K562 (cell line): Measurements from ENCODE around the gene OGN. TPM values are rescaled to one million over a fixed set of nuclear protein-coding genes. Genes with fewer than 3 reads are reported as not detected.

Experiments
- ATAC-seq: fragments of 200-7000 bp; cut with Tn5 transposase; 3 replicates; pipeline ENCODE4 v1.9.1; 2020; ENCODE audit warnings: moderate library complexity
- BruUV-seq: library from RNA; stranded (reverse); fragments of 400-500 nt; replicated peaks from 2 replicates; lab custom pipeline; 2021; lab: Mats Ljungman, UMichigan
- CTCF ChIA-PET: fragments of 300-600 bp; formaldehyde crosslinking; extraction: SDS; loops from one replicate; lab custom pipeline; 2021; ENCODE audit warnings: low intra/inter-chr PET ratio; lab: Yijun Ruan, JAX
- POLR2A ChIA-PET: fragments of 300-600, 350-650 bp; sonication (Branson Sonifier 250); formaldehyde crosslinking; extraction: SDS; loops from one replicate; lab custom pipeline; 2021; ENCODE audit warnings: antibody characterized with exemption, inconsistent platforms; lab: Yijun Ruan, JAX
- DNase-seq, 4 experiments: peaks; one replicate each; pipeline versions ENCODE4 v3.0.0 to v3.0.0-alpha.2; 2011 to 2018; ENCODE audit warnings: low spot score in 3 of 4, mixed read lengths in 3 of 4; ENCODE audit errors: extremely low read depth in 1 of 4
- FAIRE-seq: peaks from 2 replicates; lab custom pipeline; 2011; peaks lifted over from hg19 to GRCh38; lab: Jason Lieb, UNC
- H2AFZ ChIP-seq: 2 replicates; pipeline ENCODE4 v1.6.0; 2011; ENCODE audit warnings: low read depth, low read length, control low read depth, inconsistent platforms
- H3K27ac ChIP-seq: fragments of 200-600 bp; 3 replicates; pipeline ENCODE4 v1.8.0; 2011; ENCODE audit warnings: low read depth, mild to moderate bottlenecking, control low read depth, inconsistent platforms, low read length, moderate library complexity, mixed read lengths; ENCODE audit errors: extremely low read depth
- H3K27me3 ChIP-seq, 2 experiments: fragments of 300-600 bp in 1 of 2; 2 replicates in 1 of 2; 3 replicates in 1 of 2; pipeline versions ENCODE4 v1.6.0 to v1.8.0; 2011; ENCODE audit warnings: inconsistent platforms in 2 of 2, low read length in 2 of 2, mild to moderate bottlenecking in 1 of 2, mixed read lengths in 1 of 2, moderate library complexity in 1 of 2; ENCODE audit not compliant: control insufficient read depth in 2 of 2, insufficient read depth in 2 of 2
- H3K36me3 ChIP-seq: fragments of 300-600 bp; 3 replicates; pipeline ENCODE4 v1.8.0; 2011; ENCODE audit warnings: mild to moderate bottlenecking, low read length, inconsistent platforms; ENCODE audit not compliant: control insufficient read depth, insufficient read depth
- H3K4me1 ChIP-seq, 2 experiments: fragments of 200-600 bp in 1 of 2; replicated peaks in 1 of 2; 2 replicates in 1 of 2; 3 replicates in 1 of 2; pipeline versions ENCODE4 v1.5.1 to v1.8.0; 2011; ENCODE audit warnings: inconsistent platforms in 2 of 2, low read length in 2 of 2, mild to moderate bottlenecking in 1 of 2, mixed read lengths in 1 of 2, moderate library complexity in 1 of 2; ENCODE audit not compliant: control insufficient read depth in 2 of 2, insufficient read depth in 2 of 2
- H3K4me2 ChIP-seq: 2 replicates; pipeline ENCODE4 v1.6.1; 2011; ENCODE audit warnings: low read length, control low read depth, inconsistent platforms, mixed read lengths; ENCODE audit not compliant: insufficient read depth
- H3K4me3 ChIP-seq: fragments of 200-600 bp; sonication (generic), shearing (Covaris generic); 2 replicates; pipeline ENCODE4 v1.5.1; 2016; ENCODE audit warnings: control low read depth, inconsistent platforms
- H3K79me2 ChIP-seq: fragments of 200-600 bp; 3 replicates; pipeline ENCODE4 v1.8.0; 2011; ENCODE audit warnings: low read length, inconsistent platforms; ENCODE audit not compliant: control insufficient read depth, insufficient read depth
- H3K9ac ChIP-seq, 2 experiments: 2 replicates each; pipeline versions ENCODE4 v1.6.0 to v1.6.1; 2011; ENCODE audit warnings: low read depth in 2 of 2, low read length in 2 of 2, control low read depth in 1 of 2, inconsistent platforms in 1 of 2, mild to moderate bottlenecking in 1 of 2, mixed read lengths in 1 of 2; ENCODE audit not compliant: insufficient read depth in 1 of 2
- H3K9me1 ChIP-seq: one replicate; pipeline ENCODE4 v1.6.0; 2011; ENCODE audit warnings: inconsistent platforms, mild to moderate bottlenecking, low read length, moderate library complexity; ENCODE audit not compliant: control insufficient read depth, insufficient read depth
- H3K9me3 ChIP-seq: replicated peaks from 2 replicates; pipeline ENCODE4 v1.5.1; 2011; ENCODE audit warnings: low read depth, low read length, inconsistent platforms; ENCODE audit not compliant: control insufficient read depth, insufficient read depth
- H4K20me1 ChIP-seq: replicated peaks from 2 replicates; pipeline ENCODE4 v1.6.1; 2011; ENCODE audit warnings: low read length, inconsistent platforms, mixed read lengths; ENCODE audit not compliant: control insufficient read depth, insufficient read depth
- PURB ChIP-seq: sonication (generic); formaldehyde crosslinking; IDR thresholded peaks from 2 replicates; pipeline ENCODE4 v1.9.0; 2021; ENCODE audit warnings: low read depth, mild to moderate bottlenecking, missing genetic modification reagents
- XRCC5 ChIP-seq: fragments of 200-400 bp; formaldehyde crosslinking; IDR thresholded peaks from 2 replicates; pipeline ENCODE4 v1.6.1; 2017; ENCODE audit warnings: low read depth, mild to moderate bottlenecking, low read length
- WGBS: fragments of 100-300 bp; shearing (Covaris generic); methylation state at CpG from one replicate; pipeline ENCODE4 v1.1.6; 2016; ENCODE audit warnings: low coverage, mixed read lengths; ENCODE audit not compliant: insufficient coverage; ENCODE audit errors: missing lambda C conversion rate; 5-methylcytosine and 5-hydroxymethylcytosine counted together
- in situ Hi-C: fragments of 300-500 bp; cut with MboI; formaldehyde crosslinking; loops from 4 replicates; pipeline ENCODE4 v1.15.0; 2018; ENCODE audit warnings: inconsistent platforms, mixed read lengths
- intact Hi-C: fragments of 100-400 bp; cut with micrococcal nuclease; formaldehyde crosslinking; loops from 2 replicates; pipeline ENCODE4 v1.14.2; 2022
- polyA plus RNA-seq, 8 experiments: library from polyadenylated mRNA; depleted of rRNA in 4 of 8; stranded (reverse) in 5 of 8; unstranded in 3 of 8; fragments of >200 nt; fragmentation: Nextera tagmentation in 2 of 8; fragmentation: Illumina TruSeq in 1 of 8; extraction: Ambion mirVana in 2 of 8; extraction: Trizol in 1 of 8; gene quantifications; 2 replicates each; pipeline versions ENCODE4 v1.2.1 to v1.2.3, GENCODE V29; 2011 to 2014; ENCODE audit warnings: inconsistent platforms in 1 of 8, missing spikeins in 1 of 8
- total RNA-seq, 7 experiments: library from RNA; depleted of rRNA in 6 of 7; stranded (reverse); fragments of >200 nt in 6 of 7; fragmentation: Illumina TruSeq in 2 of 7; extraction: Trizol in 2 of 7; gene quantifications; 2 replicates each; pipeline versions ENCODE4 v1.2.1 to v1.2.3, GENCODE V29; 2011 to 2021; ENCODE audit warnings: low replicate concordance in 1 of 7
- TF ChIP-seq, protein P1 (sequence below): fragments of 250-450 bp; sonication (Bioruptor Pico); IDR thresholded peaks from 2 replicates; pipeline ENCODE4 v1.8.0; 2021; ENCODE audit warnings: mild to moderate bottlenecking, moderate library complexity
- TF ChIP-seq, protein P2 (sequence below): fragments of 200-800 bp; sonication (Bioruptor generic); IDR thresholded peaks from 2 replicates; pipeline ENCODE4 v1.6.1; 2016; ENCODE audit warnings: missing genetic modification characterization, missing compliant biosample characterization
- TF ChIP-seq, protein P3 (sequence below), 2 experiments: fragments of 450-650 bp in 1 of 2; sonication (generic) in 1 of 2; formaldehyde crosslinking in 1 of 2; IDR thresholded peaks; 2 replicates each; pipeline versions ENCODE4 v1.7.1 to v1.9.0; 2016 to 2022; ENCODE audit warnings: inconsistent platforms in 1 of 2, mild to moderate bottlenecking in 1 of 2, missing genetic modification reagents in 1 of 2

The OGN gene
- total and polyA plus RNA-seq, 9 of the 15 experiments (the other 6 are each of a cell fraction or from before 2014, with no cell fraction given), result 0.07 to 0.17 TPM; not detected in 7

DNA sequence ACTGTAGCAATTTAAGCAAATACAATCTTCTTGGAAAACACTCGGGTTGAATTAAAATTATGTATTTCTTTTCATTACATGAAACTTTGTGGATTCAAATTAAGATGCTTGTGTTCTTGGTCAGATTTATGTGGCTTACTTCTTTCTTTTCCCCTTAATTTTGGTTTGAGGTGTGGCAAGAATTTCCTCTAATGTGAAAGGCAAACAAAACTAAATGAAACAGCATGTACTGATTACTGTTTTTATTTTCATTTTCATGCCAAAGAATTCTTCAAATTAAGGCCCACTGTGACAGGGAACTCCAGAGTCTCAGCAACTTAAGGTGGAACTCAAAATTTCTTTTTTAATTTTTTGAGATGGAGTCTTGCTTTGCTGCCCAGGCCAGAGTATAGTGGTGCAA, 20.0 kb upstream of the OGN start, which contains the start of gene OMD:
OMD (minus strand) TSS at position 132 of the 400 bp plus-strand sequence. CDS start 6,913 bp downstream, outside the sequence.
- ChIA-PET CTCF (no interaction called here), POLR2A (no interaction called here)
- no peaks in the 10 kb centered on the region for H3K79me2 ChIP-seq
- no peaks in the 10 kb centered on the region for H3K9me3 ChIP-seq
- no peak for ATAC-seq
- no peak for DNase-seq
- H3K27ac ChIP-seq, result no peak within 1 kb of the TSS
- H3K4me3 ChIP-seq, result no peak within 1 kb of the TSS
- no peaks in the 10 kb centered on the region for H4K20me1 ChIP-seq
- in situ Hi-C loops (no loop called here), intact Hi-C loops (no loop called here)
- H3K27me3 ChIP-seq, result no peaks in the 10 kb centered on the region
- H3K4me1 ChIP-seq, result no peaks in the 10 kb centered on the region
- FAIRE-seq, result no peak
- BruUV-seq, result no TSS peak
- no peak within 1 kb of the TSS for H3K9ac ChIP-seq
- H2AFZ ChIP-seq, result no peak within 1 kb of the TSS
- no peaks in the 10 kb centered on the region for H3K9me1 ChIP-seq
- 50% methylated on average over 1 of the region's 1 CpG for WGBS
- no peak within 1 kb of the TSS for H3K4me2 ChIP-seq
- H3K36me3 ChIP-seq, result no peaks in the 10 kb centered on the region
- TF ChIP-seq XRCC5, result no peak
- TF ChIP-seq, protein P1, sequence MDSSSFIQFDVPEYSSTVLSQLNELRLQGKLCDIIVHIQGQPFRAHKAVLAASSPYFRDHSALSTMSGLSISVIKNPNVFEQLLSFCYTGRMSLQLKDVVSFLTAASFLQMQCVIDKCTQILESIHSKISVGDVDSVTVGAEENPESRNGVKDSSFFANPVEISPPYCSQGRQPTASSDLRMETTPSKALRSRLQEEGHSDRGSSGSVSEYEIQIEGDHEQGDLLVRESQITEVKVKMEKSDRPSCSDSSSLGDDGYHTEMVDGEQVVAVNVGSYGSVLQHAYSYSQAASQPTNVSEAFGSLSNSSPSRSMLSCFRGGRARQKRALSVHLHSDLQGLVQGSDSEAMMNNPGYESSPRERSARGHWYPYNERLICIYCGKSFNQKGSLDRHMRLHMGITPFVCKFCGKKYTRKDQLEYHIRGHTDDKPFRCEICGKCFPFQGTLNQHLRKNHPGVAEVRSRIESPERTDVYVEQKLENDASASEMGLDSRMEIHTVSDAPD (CRISPR knock-in tag), result no peak
- TF ChIP-seq, protein P2, sequence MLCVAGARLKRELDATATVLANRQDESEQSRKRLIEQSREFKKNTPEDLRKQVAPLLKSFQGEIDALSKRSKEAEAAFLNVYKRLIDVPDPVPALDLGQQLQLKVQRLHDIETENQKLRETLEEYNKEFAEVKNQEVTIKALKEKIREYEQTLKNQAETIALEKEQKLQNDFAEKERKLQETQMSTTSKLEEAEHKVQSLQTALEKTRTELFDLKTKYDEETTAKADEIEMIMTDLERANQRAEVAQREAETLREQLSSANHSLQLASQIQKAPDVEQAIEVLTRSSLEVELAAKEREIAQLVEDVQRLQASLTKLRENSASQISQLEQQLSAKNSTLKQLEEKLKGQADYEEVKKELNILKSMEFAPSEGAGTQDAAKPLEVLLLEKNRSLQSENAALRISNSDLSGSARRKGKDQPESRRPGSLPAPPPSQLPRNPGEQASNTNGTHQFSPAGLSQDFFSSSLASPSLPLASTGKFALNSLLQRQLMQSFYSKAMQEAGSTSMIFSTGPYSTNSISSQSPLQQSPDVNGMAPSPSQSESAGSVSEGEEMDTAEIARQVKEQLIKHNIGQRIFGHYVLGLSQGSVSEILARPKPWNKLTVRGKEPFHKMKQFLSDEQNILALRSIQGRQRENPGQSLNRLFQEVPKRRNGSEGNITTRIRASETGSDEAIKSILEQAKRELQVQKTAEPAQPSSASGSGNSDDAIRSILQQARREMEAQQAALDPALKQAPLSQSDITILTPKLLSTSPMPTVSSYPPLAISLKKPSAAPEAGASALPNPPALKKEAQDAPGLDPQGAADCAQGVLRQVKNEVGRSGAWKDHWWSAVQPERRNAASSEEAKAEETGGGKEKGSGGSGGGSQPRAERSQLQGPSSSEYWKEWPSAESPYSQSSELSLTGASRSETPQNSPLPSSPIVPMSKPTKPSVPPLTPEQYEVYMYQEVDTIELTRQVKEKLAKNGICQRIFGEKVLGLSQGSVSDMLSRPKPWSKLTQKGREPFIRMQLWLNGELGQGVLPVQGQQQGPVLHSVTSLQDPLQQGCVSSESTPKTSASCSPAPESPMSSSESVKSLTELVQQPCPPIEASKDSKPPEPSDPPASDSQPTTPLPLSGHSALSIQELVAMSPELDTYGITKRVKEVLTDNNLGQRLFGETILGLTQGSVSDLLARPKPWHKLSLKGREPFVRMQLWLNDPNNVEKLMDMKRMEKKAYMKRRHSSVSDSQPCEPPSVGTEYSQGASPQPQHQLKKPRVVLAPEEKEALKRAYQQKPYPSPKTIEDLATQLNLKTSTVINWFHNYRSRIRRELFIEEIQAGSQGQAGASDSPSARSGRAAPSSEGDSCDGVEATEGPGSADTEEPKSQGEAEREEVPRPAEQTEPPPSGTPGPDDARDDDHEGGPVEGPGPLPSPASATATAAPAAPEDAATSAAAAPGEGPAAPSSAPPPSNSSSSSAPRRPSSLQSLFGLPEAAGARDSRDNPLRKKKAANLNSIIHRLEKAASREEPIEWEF (CRISPR knock-in tag), result no peak
- no peak for TF ChIP-seq PURB (CRISPR knock-in tag)
- TF ChIP-seq, protein P3, sequence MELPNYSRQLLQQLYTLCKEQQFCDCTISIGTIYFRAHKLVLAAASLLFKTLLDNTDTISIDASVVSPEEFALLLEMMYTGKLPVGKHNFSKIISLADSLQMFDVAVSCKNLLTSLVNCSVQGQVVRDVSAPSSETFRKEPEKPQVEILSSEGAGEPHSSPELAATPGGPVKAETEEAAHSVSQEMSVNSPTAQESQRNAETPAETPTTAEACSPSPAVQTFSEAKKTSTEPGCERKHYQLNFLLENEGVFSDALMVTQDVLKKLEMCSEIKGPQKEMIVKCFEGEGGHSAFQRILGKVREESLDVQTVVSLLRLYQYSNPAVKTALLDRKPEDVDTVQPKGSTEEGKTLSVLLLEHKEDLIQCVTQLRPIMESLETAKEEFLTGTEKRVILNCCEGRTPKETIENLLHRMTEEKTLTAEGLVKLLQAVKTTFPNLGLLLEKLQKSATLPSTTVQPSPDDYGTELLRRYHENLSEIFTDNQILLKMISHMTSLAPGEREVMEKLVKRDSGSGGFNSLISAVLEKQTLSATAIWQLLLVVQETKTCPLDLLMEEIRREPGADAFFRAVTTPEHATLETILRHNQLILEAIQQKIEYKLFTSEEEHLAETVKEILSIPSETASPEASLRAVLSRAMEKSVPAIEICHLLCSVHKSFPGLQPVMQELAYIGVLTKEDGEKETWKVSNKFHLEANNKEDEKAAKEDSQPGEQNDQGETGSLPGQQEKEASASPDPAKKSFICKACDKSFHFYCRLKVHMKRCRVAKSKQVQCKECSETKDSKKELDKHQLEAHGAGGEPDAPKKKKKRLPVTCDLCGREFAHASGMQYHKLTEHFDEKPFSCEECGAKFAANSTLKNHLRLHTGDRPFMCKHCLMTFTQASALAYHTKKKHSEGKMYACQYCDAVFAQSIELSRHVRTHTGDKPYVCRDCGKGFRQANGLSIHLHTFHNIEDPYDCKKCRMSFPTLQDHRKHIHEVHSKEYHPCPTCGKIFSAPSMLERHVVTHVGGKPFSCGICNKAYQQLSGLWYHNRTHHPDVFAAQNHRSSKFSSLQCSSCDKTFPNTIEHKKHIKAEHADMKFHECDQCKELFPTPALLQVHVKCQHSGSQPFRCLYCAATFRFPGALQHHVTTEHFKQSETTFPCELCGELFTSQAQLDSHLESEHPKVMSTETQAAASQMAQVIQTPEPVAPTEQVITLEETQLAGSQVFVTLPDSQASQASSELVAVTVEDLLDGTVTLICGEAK (IDR thresholded peaks at IDR 0.05), result no peak
- TF ChIP-seq, protein P3 (CRISPR knock-in tag; IDR thresholded peaks at IDR 0.05), result no peak
